ENCODE data around the gene FER1L5. TPM values are rescaled to one million over a fixed set of nuclear protein-coding genes. Genes with fewer than 3 reads are reported as not detected.

Gene FER1L5
- total RNA-seq, 2 experiments from 2014 or later, result not detected

- intact Hi-C loops (cut with micrococcal nuclease), result no loop called here
- Mint-ChIP-seq H3K36me3 (ENCODE audit: low read depth) (no peaks in the 10 kb centered on the region), H3K27me3 (no peaks in the 10 kb centered on the region), H3K4me3 (no peak overlapping the region), H3K27ac (no peak overlapping the region), H3K9me3 (no peaks in the 10 kb centered on the region), H3K4me1 (ENCODE audit: low read depth) (no peaks in the 10 kb centered on the region)
- DNase-seq (no peak), ATAC-seq (no peak)
- CTCF ChIA-PET, result interaction anchor here (1.3 kb wide), 1 partner anchor 9 kb away, joined by 3 read pairs; no protein-coding TSS in a partner anchor
- POLR2A ChIA-PET, result interaction anchor here (0.8 kb wide), 1 partner anchor 9 kb away, joined by 3 read pairs; no protein-coding TSS in a partner anchor
- no peak for TF ChIP-seq CTCF (IDR thresholded peaks at IDR 0.05)
Measured at GRCh38 chr2:96699621-96700020, 57.1 kb downstream of the FER1L5 start.

- Mint-ChIP-seq H3K36me3 (ENCODE audit: low read depth) (no peaks in the 10 kb centered on the region), H3K4me1 (ENCODE audit: low read depth) (no peaks in the 10 kb centered on the region), H3K27me3 (no peaks in the 10 kb centered on the region), H3K9me3 (no peaks in the 10 kb centered on the region), H3K27ac (no peak overlapping the region), H3K4me3 (no peak overlapping the region)
- POLR2A ChIA-PET, result interaction anchor here (0.8 kb wide), 1 partner anchor 10 kb away, joined by 3 read pairs; no protein-coding TSS in a partner anchor
- DNase-seq, result no peak
- CTCF ChIA-PET, result interaction anchor here (1.3 kb wide), 1 partner anchor 10 kb away, joined by 3 read pairs; no protein-coding TSS in a partner anchor
- no peak for TF ChIP-seq CTCF (IDR thresholded peaks at IDR 0.05)
- intact Hi-C loops (cut with micrococcal nuclease), result no loop called here
- ATAC-seq, result no peak
Measured at GRCh38 chr2:96700086-96700485, 57.5 kb downstream of the FER1L5 start.

GRCh38 chr2:96701636-96702035 is 59.1 kb downstream of the FER1L5 start:
- Mint-ChIP-seq H3K27ac (no peak overlapping the region), H3K4me3 (no peak overlapping the region), H3K36me3 (ENCODE audit: low read depth) (no peaks in the 10 kb centered on the region), H3K9me3 (no peaks in the 10 kb centered on the region), H3K4me1 (ENCODE audit: low read depth) (no peaks in the 10 kb centered on the region), H3K27me3 (no peaks in the 10 kb centered on the region)
- intact Hi-C loops (cut with micrococcal nuclease), result no loop called here
- CTCF ChIA-PET, result interaction anchor here (1.4 kb wide), 1 partner anchor 24 kb away, joined by 3 read pairs; no protein-coding TSS in a partner anchor
- DNase-seq (no peak), ATAC-seq (no peak)
- TF ChIP-seq CTCF (IDR thresholded peaks at IDR 0.05), result no peak
- POLR2A ChIA-PET, result interaction anchor here (1.2 kb wide), 1 partner anchor 12 kb away, joined by 3 read pairs; no protein-coding TSS in a partner anchor

- DNase-seq (no peak), ATAC-seq (no peak)
- ChIA-PET CTCF (interaction anchor here (1.4 kb wide), 1 partner anchor 25 kb away, joined by 3 read pairs; no protein-coding TSS in a partner anchor), POLR2A (interaction anchor here (1.2 kb wide), 1 partner anchor 12 kb away, joined by 3 read pairs; no protein-coding TSS in a partner anchor)
- Mint-ChIP-seq H3K27me3 (no peaks in the 10 kb centered on the region), H3K36me3 (ENCODE audit: low read depth) (peaks cover 4% of the 10 kb centered on the region), H3K4me3 (no peak overlapping the region), H3K9me3 (no peaks in the 10 kb centered on the region), H3K27ac (no peak overlapping the region), H3K4me1 (ENCODE audit: low read depth) (no peaks in the 10 kb centered on the region)
- intact Hi-C loops (cut with micrococcal nuclease), result no loop called here
- TF ChIP-seq CTCF (IDR thresholded peaks at IDR 0.05), result no peak
Measured at GRCh38 chr2:96702098-96702785, 59.7 kb downstream of the FER1L5 start.

- POLR2A ChIA-PET, result no interaction called here
Measured at GRCh38 chr2:96703021-96703751, 60.6 kb downstream of the FER1L5 start.

More at GRCh38 chr2:96703021-96703751, 60.6 kb downstream of the FER1L5 start:
- Mint-ChIP-seq H3K27me3 (no peaks in the 10 kb centered on the region), H3K9me3 (no peaks in the 10 kb centered on the region), H3K27ac (no peak overlapping the region), H3K4me1 (ENCODE audit: low read depth) (no peaks in the 10 kb centered on the region), H3K36me3 (ENCODE audit: low read depth) (peaks cover 4% of the 10 kb centered on the region), H3K4me3 (no peak overlapping the region)
- ATAC-seq (no peak), DNase-seq (no peak)
- CTCF ChIA-PET, result no interaction called here
- TF ChIP-seq CTCF (IDR thresholded peaks at IDR 0.05), result no peak
- intact Hi-C loops (cut with micrococcal nuclease), result no loop called here

All from activated CD8-positive, alpha-beta T cell treated with anti-CD3 and anti-CD28 coated beads for 36 hours (primary cell).